ENCODE results near the gene CRABP2.

Gene CRABP2

GRCh38 chr1:156692925-156693847 is 12.2 kb downstream of the CRABP2 start:
- no peak for DNase-seq (ENCODE audit: extremely low read depth in 1 of 2, low read depth in 1 of 2)

- DNase-seq (ENCODE audit: extremely low read depth in 1 of 2, low read depth in 1 of 2): no peak
These were observed 12.9 kb downstream of the CRABP2 start for GRCh38 chr1:156692441-156692924.

GRCh38 chr1:156691665-156692440 is 13.5 kb downstream of the CRABP2 start:
- DNase-seq (ENCODE audit: extremely low read depth in 1 of 2, low read depth in 1 of 2): no peak

GRCh38 chr1:156691191-156691590 is 14.2 kb downstream of the CRABP2 start:
- no peak for DNase-seq (ENCODE audit: extremely low read depth in 1 of 2, low read depth in 1 of 2)

GRCh38 chr1:156690675-156691036 is 14.7 kb downstream of the CRABP2 start:
- no peak for DNase-seq (ENCODE audit: extremely low read depth in 1 of 2, low read depth in 1 of 2)

- DNase-seq (ENCODE audit: extremely low read depth in 1 of 2, low read depth in 1 of 2): no peak
These were observed 15.3 kb downstream of the CRABP2 start for GRCh38 chr1:156689953-156690674.

GRCh38 chr1:156689035-156689952 is 16.1 kb downstream of the CRABP2 start:
- DNase-seq (ENCODE audit: extremely low read depth in 1 of 2, low read depth in 1 of 2): peak; percentile 41 to 61

- no peak for DNase-seq (ENCODE audit: extremely low read depth in 1 of 2, low read depth in 1 of 2)
These were observed 21.1 kb downstream of the CRABP2 start for GRCh38 chr1:156684227-156684782.

- no peak for DNase-seq (ENCODE audit: extremely low read depth in 1 of 2, low read depth in 1 of 2)
These were observed 23.1 kb downstream of the CRABP2 start for GRCh38 chr1:156682166-156682890.

GRCh38 chr1:156681196-156681960 is 24.0 kb downstream of the CRABP2 start:
- no peak for DNase-seq (ENCODE audit: extremely low read depth in 1 of 2, low read depth in 1 of 2)

- no peak for DNase-seq (ENCODE audit: extremely low read depth in 1 of 2, low read depth in 1 of 2)
These were observed 25.3 kb downstream of the CRABP2 start for GRCh38 chr1:156680056-156680455.

- no peak for DNase-seq (ENCODE audit: extremely low read depth in 1 of 2, low read depth in 1 of 2)
These were observed 27.5 kb downstream of the CRABP2 start for GRCh38 chr1:156677616-156678596.

- DNase-seq (ENCODE audit: extremely low read depth in 1 of 2, low read depth in 1 of 2): no peak
These were observed 28.4 kb downstream of the CRABP2 start, which contains the start of gene NES for GRCh38 chr1:156676820-156677615. TSS of gene NES (minus strand) at chr1:156677407. CDS start at chr1:156677264, 143 bp downstream.

GRCh38 chr1:156676114-156676819 is 29.1 kb downstream of the CRABP2 start:
- DNase-seq (ENCODE audit: extremely low read depth in 1 of 2, low read depth in 1 of 2): no peak

- no peak for DNase-seq (ENCODE audit: extremely low read depth in 1 of 2, low read depth in 1 of 2)
These were observed 29.9 kb downstream of the CRABP2 start for GRCh38 chr1:156675210-156676113.

All from activated CD8-positive, alpha-beta memory T cell treated with anti-CD3 and anti-CD28 coated beads for 1 hour (primary cell).